NCI-H1694 (cell line): ENCODE results near the gene PTGES.
"Not testable (repeated sequence)": the region's sequence is repeated elsewhere in the genome, so short reads cannot be mapped to it uniquely, and the experiment has no call there.

Experiments used
- DNase-seq: peaks from one replicate; lab custom pipeline; 2025; lab: John Stamatoyannopoulos, UW

PTGES gene, protein sequence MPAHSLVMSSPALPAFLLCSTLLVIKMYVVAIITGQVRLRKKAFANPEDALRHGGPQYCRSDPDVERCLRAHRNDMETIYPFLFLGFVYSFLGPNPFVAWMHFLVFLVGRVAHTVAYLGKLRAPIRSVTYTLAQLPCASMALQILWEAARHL

DNA sequence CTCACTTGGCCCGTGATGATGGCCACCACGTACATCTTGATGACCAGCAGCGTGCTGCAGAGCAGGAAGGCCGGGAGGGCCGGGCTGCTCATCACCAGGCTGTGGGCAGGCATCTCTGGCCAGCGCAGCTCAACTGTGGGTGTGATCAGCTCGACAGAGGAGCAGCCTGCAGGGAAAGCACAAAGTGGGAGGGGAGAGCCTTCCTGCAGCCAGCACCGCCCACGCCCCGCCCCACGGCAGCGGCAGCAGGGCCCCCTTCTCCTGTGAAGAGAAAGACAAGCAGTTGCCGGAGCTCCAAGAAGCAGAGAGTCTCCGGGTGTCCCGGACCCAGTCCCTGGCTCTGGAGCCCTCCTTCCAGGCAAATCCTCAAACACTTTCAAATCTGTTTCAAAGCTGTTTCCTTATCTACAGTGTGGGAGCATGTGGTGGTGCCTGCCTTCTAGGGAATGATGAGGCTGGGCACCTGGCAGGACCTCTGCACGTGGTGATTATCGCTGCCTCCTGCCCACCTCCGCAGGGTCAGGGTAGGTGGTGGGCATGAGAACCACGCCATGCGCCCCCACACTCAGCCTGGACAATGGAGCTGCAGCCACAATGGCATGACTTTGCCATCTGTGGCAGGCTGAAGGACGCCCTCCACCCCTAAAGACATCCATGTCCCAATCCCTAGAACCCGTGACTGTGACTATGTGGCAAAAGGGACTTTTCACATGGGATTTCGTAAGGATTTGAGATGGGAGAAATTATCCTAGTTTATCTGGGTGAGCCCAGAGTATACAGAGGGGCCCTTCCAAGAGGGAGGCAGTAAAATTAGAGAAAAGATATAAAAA lies at the start of gene PTGES:
PTGES (minus strand) TSS at position 143 of the 830 bp plus-strand sequence; CDS start at position 113, 30 bp downstream.
- DNase-seq = no peak

DNA sequence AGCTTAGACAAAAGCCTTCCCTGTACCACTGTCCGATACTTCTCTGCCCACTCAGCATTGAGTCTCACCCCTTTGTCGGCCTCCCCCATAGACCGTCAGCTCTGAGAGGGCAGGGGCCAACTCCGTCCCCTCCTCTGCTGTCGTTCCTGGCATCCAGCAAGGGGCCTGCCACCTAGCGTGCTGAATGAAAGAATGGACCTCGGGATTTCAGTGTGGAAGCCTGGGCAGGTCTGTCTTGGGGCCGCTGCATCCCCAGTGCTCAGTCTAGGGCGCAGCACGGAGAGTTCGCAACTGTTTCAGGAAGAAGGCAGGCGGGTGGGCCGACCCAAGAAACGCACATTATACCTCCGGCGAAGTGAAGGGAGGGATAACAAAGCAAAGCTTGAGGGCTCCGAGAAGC lies 48.7 kb upstream of the PTGES start:
- no peak for DNase-seq

DNA sequence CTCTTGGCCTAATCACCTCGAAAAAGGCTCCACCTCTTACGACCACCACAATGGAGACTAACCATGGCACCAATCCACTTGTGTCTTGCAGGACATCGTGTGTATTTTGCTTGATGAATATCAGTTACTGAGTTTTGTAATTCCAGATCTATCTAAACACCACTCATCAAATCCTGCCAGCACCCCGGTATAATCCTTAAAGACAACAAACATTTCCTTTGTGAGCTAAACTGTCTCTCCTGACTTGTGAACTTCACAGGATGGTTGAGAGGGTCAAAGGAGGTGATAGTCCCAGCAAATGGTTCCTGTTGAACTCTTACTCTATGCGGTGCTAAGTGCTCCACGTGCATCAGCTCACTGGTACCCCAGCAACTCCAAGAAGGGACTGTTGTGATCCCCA lies 46.1 kb upstream of the PTGES start:
- DNase-seq = no peak

DNA sequence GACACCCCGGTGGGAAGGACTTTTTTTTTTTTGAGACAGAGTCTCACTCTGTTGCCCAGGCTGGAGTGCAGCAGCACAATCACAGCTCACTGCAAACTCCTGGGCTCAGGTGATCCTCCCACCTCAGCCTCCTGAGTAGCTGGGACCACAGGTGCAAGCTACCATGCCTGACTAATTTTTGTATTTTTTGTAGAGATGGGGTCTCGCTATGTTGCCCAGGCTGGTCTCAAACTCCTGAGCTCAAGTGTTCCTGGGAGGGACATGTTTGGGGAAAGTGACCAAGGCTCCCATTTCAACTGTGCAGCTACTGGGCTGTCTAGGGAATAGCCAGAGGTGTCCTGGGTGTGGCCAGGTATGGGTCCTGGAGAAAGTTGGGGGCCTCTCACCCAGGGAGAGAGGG lies 43.2 kb upstream of the PTGES start:
- not testable (repeated sequence) for DNase-seq

DNA sequence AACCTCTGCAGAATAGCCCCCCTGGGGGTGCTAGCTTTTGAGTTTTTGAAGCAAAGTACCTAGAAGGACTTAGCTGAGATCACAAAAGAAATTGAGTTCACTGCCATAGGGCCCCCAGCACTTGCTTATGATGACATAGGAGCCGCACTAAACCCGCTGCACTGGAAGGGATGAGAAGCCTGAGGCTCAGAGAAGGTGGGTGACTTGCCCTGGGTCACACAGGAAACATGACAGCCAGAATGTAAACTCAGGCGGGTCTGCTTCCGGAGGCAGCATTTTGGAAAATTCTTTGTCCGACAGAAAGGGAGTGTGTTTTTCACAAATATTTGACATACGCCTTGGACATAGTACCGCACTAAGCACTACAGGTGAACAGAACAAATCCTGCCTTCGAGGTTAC lies 41.7 kb upstream of the PTGES start:
- DNase-seq = no peak

DNA sequence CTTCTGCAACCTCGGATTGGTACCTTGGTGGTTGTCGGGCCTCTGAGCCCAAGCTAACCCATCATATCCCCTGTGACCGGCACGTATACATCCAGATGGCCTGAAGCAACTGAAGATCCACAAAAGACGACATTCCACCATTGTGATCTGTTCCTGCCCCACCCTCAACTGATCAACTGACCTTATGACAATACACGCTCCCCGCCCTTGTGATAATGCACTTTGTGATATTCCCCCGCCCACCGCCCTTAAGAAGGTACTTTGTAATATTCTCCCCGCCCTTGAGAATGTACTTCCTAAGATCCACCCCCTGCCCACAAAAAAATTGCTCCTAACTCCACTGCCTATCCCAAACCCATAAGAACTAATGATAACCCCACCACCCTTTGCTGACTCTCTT lies 33.6 kb upstream of the PTGES start:
- DNase-seq = no peak

DNA sequence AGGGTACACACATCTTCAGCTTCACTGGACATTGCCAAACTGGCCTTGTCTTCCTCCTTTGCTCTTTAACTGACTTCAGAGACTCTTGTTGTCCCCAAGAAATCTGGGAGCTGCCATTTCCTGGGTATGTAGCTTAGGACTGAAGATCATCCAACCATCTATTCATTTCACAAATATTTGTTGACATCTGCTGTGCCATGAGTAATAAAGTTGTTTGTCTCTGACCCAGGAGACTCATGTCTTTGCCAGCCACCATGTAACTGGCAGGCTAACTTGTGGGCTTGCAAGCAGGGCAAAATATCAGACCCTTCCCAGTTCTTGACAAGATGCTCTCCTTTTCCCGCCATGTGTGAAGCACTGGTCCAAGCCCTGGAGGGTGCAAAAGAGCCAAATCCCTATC lies 33.0 kb upstream of the PTGES start:
- DNase-seq = no peak

DNA sequence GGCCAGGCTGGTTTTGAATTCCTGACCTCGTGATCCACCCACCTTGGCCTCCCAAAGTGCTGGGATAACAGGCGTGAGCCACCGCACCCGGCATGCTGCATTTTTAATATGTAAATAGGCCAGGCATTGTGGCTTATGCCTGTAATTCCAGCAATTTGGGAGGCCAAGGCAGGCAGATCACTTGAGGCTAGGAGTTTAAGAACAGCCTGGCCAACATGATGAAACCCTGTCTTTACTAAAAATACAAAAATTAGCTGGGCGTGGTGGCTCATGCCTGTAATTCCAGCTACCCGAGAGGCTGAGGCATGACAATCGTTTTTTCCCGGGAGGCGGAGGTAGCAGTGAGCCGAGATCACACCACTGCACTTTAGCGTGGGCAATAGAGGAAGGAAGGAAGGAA lies 32.1 kb upstream of the PTGES start:
- not testable (repeated sequence) for DNase-seq

DNA sequence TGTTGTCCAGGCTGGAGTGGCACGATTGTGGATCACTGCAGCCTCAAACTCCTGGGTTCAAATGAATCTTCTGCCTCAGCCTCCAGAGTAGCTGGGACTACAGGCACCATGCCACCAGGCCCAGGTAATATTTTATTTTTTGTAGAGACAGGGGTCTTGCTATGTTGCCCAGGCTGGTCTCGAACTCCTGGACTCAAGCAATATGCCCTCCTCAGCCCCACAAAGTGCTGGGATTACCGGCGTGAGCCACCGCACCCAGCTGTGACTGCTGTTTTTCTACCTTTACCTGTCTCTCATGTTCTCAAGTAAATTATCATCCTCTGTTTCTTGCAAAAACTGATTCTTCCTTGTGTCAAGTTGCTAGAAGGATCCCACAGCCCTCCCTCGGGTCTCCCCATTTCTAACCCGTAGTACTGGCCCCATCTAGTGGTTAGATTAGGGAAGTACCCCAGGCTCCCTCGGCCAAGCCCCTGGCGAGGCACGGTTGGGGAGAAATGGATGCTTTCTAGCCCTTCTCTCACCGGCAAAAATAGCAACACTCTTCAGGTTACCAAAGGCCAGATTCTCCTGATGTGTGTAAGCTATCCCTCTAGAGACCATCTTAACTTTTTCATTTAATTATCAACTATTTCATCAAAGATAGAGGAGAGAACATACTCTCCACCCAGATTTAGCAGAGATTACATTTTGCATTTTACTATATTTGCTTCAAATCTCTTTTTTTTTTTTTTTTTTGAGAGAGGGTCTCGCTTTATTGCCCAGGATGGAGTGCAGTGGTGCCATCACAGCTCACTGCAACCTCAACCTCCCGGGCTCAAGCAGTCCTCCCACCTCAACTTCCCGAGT lies 30.9 kb upstream of the PTGES start:
- peak; percentile 59 for DNase-seq

DNA sequence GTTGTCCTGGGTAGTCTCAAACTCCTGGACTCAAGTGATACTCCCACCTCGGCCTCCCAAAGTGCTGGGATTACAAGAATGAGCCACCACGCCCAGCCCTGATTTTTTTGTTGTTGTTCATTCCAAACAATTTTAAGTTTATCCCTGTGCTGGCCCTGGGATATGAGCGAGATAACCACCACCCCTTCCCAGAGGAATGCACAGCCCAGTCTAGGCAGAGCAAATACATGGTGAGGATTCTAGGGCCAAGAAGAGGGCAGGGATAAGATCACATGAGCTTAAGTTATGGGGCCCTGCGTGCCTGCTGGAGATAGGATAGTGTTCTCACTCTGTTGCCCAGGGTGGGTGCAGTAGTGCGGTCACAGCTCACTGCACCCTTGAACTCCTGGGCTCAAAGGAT lies 29.1 kb upstream of the PTGES start:
- DNase-seq = no peak

DNA sequence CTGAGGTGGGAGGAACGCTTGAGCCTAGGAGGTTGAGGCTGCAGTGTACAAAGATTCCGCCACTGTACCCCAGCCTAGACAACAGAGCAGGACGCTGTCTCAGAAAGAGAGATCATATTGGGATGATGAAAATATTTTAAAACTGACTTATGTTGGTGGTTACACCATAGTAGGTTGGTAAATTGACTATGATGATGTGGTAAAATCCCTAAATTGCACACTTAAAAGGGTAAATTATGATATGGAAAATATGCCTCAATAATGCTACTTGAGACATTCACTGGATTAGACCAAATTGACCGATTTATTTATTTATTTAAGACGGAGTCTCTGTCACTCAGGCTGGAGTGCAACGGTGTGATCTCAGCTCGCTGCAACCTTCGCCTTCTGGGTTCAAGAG lies 28.3 kb upstream of the PTGES start:
- no peak for DNase-seq

DNA sequence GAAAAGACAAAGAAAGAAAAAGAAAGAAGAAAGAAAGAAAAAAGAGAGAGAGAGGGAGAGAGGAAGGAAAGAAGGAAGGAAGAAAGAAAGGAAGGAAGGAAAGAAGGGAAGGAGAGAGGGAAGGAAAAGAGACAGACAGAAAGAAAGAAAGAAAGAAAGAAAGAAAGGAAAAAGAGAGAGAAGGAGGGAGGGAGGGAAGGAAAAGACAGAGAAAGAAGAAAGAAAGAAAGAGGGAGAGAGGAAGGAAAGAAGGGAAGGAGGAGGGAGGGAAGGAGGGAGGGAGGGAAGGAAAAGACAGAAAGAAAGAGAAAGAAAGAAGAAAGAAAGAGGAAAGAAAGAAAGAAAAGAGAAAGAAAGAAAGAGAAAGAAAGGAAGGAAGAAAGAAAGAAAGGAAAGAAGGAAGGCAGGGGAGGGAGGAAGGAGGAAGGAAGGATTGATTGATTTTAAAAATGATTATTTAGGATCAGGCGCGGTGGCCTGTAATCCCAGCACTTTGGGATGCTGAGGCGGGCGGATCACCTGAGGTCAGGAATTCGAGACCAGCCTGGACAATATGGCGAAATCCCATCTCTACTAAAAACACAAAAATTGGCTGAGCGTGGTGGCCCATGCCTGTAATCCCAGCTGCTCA lies 26.8 kb upstream of the PTGES start:
- DNase-seq = no peak

DNA sequence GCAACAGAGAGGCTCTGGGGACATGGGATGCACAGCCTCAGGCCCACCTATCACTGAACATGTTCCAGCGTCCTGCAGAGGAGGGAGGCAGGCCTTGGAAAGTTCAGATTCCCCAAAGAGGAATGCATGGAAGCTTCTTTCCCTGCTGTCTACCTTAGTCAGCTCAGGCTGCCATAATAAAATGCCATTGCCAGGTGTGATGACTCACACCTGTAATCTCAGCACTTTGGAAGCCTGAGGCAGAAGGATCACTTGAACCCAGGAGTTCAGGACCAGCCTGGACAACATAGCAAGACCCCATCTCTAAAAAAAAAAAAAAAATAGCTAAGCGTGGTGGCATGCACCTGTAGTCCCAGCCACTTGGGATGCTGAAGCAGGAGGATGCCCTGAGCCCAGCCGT lies 25.6 kb upstream of the PTGES start:
- DNase-seq = no peak

DNA sequence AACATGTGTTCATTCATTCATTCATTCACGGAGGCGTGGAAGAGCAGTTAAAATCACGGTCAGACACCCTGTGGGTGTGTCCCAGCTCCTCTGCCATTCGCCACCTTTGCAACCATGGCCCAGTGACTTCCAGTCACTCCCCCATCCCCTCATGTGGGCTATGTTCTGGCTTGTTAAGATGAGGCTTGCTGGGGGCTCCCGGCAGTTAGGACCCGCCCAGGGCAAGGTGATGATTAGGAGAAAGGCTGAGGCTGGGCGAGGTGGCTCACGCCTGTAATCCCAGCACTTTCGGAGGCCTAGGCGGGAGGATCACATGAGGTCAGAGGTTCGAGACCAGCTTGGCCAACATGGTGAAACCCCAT lies 24.9 kb upstream of the PTGES start:
- DNase-seq = no peak

DNA sequence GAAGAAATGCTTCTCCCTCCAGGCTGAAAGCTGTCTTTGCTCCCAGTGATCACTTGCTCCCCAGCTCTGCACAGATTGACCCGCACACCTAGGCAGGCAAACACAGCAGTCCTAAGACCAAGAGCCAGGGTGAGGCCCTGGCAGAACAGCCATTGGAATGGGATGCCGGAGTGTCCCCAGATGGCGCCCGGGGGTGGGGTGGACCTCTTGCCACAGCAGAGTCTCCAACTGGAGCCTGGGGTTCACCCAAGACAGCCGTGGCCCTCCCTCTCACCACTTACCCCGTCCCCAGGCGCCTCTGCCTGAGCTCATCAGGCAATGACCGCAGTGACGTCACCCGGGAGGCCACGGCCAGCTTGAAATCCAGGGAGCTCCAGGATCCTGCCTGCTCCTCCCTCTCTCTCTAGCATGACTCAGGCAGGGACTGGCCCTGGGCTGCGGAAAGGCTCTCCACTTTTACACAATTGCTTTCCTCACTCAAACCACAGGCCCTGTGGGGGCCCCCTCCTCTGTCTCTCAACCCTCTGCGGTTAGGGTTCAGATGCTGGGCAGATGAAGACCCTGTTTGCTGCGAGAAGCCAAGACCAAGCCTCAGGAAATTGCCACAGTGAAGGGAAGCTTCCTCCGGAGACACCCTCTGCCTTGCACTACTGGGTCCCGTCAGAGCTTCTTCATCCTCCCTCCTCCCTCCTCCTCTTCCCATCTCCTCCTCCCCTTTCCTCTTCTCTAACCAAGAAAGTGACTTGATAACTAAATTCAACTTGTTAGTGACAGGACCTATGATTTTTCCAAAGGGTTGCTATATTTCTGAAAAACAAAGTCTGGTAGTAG lies 24.3 kb upstream of the PTGES start:
- DNase-seq = no peak

DNA sequence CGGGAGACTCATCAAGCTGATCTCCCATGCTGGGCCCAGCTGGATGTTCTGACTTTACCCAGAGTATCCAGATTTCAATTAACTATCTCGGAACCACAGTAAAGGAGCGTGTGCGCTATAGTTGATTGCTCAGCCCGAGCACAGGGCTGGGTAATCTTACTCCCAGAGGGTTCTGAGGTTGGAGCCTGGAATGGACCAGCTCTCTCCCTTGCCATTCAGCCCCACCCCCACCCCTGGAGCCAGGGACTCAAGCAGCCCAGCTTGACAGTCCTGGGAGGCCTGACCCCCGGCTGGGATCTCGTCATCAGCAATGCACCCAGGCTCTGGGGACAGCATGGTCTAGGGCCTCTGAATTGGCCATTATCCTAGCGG lies 23.7 kb upstream of the PTGES start:
- no peak for DNase-seq

DNA sequence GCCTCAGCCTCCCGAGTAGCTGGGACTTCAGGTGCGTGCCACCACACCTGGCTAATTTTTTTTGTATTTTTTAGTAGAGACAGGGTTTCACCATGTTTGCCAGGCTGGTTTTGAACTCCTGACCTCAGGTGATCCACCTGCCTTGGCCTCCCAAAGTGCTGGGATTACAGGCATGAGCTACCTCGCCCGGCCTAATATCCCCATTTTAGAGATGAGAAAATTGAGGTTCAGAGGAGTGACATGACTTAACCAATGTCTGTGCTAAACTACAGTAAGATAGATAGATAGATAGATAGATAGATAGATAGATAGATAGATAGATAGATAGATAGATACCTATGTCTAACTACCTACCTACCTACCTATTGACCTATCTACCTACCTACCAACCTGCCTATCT lies 23.3 kb upstream of the PTGES start:
- not testable (repeated sequence) for DNase-seq

DNA sequence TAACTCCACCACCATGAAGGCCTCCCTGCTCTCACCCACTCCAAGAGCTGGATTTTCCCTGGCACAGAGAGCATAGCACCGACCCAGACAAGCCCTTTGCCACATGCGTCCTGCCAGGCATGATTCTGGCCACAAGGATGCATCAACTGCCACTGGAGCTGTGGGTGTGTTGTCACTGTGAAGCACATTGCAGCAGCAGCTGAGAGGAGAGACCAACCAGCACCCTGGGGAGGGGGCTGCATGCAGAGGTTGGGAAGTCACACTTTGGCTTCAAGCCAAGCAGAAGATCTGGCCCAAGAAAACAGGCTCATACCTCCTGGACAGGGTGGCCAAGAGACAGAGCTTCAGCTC lies 22.6 kb upstream of the PTGES start:
- DNase-seq = no peak

DNA sequence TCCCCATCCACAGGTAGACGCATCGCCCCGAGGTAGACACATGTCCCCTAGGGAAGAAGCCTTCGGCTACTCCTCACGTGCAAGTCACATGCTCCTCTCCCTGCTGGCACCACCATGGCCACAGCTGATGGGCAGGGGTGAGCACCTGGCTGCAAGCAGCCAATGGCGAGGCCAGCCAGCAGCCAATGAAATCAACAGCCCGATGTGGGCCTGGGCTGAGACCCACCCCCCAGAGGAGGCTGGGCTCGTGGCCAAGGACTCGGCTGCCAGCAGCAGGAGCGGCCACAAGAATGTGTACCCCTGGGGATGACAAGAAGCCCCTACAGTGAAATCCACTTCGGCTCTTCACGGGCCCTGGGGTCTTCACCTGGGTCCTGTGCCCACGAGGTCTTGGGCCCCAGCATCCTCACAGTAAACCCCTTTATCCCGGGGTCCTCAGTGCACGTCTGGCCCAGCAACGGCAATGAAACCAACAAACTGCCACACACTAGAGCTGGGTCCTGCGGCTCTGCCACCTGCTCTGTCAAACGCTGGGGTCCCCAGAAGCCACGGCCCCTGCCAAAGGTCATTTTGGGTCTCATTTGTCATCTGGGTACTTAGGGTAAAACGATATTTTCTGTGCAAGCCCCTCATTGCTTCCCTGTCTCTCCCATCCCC lies 22.1 kb upstream of the PTGES start:
- no peak for DNase-seq

DNA sequence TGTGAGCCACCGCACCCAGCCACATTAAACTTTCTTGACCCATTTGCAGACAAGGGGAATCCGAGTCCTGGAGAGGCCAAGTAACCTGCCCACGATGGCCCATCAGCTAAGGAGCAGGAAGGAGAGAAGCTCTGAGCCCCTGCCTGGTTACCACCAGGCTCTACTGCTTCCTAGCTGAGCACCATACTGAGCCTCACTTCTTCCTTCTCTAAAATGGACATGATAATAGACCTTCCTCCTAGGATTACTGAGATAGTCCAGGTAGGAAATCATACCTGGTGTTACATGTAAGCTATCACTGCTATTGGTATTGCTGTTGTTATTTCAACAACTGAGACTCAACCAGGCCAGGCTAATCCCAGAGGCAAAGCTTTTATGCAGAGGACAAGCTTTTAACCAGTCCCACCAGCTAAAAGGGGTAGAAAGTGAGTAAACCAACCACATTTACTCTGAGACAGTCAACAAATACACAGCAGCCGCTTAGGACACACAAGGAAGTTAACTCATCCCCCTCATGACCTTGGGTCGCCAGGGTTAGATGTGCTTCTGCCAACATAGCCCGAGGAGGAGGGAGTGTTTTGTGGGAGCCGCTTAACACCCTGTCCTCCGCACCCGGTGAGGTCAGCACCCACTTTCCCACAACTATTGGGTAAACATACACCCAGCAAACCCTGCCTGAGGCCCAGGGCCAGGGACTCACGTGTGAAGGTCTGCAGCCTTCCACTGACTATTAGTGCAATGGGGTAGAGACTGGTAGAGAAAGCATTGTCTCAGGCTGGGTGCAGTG lies 20.6 kb upstream of the PTGES start:
- DNase-seq = no peak
